ENCODE measurements around the gene SERPINA3. TPM values are rescaled to one million over a fixed set of nuclear protein-coding genes. Genes with fewer than 3 reads are reported as not detected.

The SERPINA3 gene
- total RNA-seq, 3 donors from 2014 or later, result 1.9 to 2.6 (median 2.4) TPM

Other genes starting within 250 kb of the SERPINA3 start
- gene SERPINA2, start 245.7 kb upstream of the SERPINA3 start, total RNA-seq, result not detected
- 1 to 10 TPM; 4.8 to 5.3 (median 4.9) TPM for gene SERPINA1, start 223.8 kb upstream of the SERPINA3 start, total RNA-seq
- gene SERPINA11, start 159.6 kb upstream of the SERPINA3 start, total RNA-seq, result not detected
- not detected for gene SERPINA9, start 136.2 kb upstream of the SERPINA3 start, total RNA-seq
- gene SERPINA12, start 102.9 kb upstream of the SERPINA3 start, total RNA-seq, result not detected
- gene SERPINA4, start 50.9 kb upstream of the SERPINA3 start, total RNA-seq, result not detected
- gene SERPINA5, start 31.0 kb upstream of the SERPINA3 start, total RNA-seq, result under 1 TPM; 0.29 to 0.58 (median 0.38) TPM
- not detected for gene GSC, start 157.7 kb downstream of the SERPINA3 start, total RNA-seq